Kidney (tissue), 14 donors: ENCODE measurements around the gene SMIM29. TPM values are rescaled to one million over a fixed set of nuclear protein-coding genes. Genes with fewer than 3 reads are reported as not detected.

Experiments
- DNase-seq, 5 donors: peaks; one replicate each; pipeline ENCODE4 v3.0.0-alpha.2; 2013 to 2020
- FAIRE-seq: peaks from 2 replicates; lab custom pipeline; 2012; peaks lifted over from hg19 to GRCh38; lab: Jason Lieb, UNC
- H3K27ac ChIP-seq, 2 donors: one replicate each; pipeline ENCODE4 v1.7.0; 2013; ENCODE audit warnings: low read depth in 2 of 2, low read length in 2 of 2, inconsistent platforms in 1 of 2
- H3K27me3 ChIP-seq: one replicate; pipeline ENCODE4 v1.7.1; 2013; ENCODE audit warnings: low read length, inconsistent platforms; ENCODE audit not compliant: control insufficient read depth, insufficient read depth
- H3K36me3 ChIP-seq, 3 donors: one replicate each; pipeline versions ENCODE4 v1.7.0 to v1.7.1; 2013; ENCODE audit warnings: low read length in 3 of 3, control low read depth in 1 of 3, inconsistent platforms in 1 of 3; ENCODE audit not compliant: insufficient read depth in 3 of 3, control insufficient read depth in 2 of 3
- H3K4me1 ChIP-seq, 3 donors: one replicate each; pipeline versions ENCODE4 v1.7.0 to v1.7.1; 2013; ENCODE audit warnings: low read length in 3 of 3, inconsistent platforms in 1 of 3, low read depth in 1 of 3; ENCODE audit not compliant: control insufficient read depth in 2 of 3, insufficient read depth in 2 of 3
- H3K4me3 ChIP-seq, 3 donors: one replicate each; pipeline versions ENCODE4 v1.7.0 to v1.8.1; 2013; ENCODE audit warnings: low read length in 3 of 3, control low read depth in 1 of 3, inconsistent platforms in 1 of 3
- H3K9ac ChIP-seq, 3 donors: one replicate each; pipeline versions ENCODE4 v1.7.0 to v1.7.1; 2013; ENCODE audit warnings: low read length in 3 of 3, control low read depth in 1 of 3, inconsistent platforms in 1 of 3
- H3K9me3 ChIP-seq, 3 donors: one replicate each; pipeline versions ENCODE4 v1.7.0 to v1.7.1; 2013; ENCODE audit warnings: low read length in 3 of 3, control low read depth in 1 of 3, inconsistent platforms in 1 of 3; ENCODE audit not compliant: control insufficient read depth in 2 of 3, insufficient read depth in 1 of 3
- intact Hi-C: fragments of 100-400 bp; cut with DNase I; formaldehyde crosslinking; loops from one replicate; pipeline ENCODE4 v1.11.1; 2022
- polyA plus RNA-seq: library from polyadenylated mRNA; stranded (reverse); fragments of 350-450 nt; fragmentation: Illumina TruSeq; extraction: RNeasy Lipid Tissue Mini Kit (QIAGEN cat#74804); gene quantifications from one replicate; pipeline ENCODE4 v1.2.3, GENCODE V29; 2014; ENCODE audit warnings: low read depth, low replicate concordance; ENCODE audit not compliant: insufficient read depth
- total RNA-seq: library from RNA; stranded (reverse); fragmentation: NEBNext Ultra II Directional; extraction: Animal tissue kit (Norgen Biotek cat#: 25700); gene quantifications from one replicate; pipeline ENCODE4 v1.2.1, GENCODE V29; 2021
- TF ChIP-seq, protein P1 (sequence below): IDR thresholded peaks from 3 replicates; pipeline ENCODE4 v1.5.1; 2012; ENCODE audit warnings: mild to moderate bottlenecking, moderate library complexity, borderline replicate concordance; ENCODE audit not compliant: insufficient read depth; ENCODE audit errors: extremely low read depth
- donor health status: control.
- donor health status: control.
- donor health status: control.
- donor health status: control.
- donor health status: control.
- donor health status: DM: yes; HTN: yes; CAD: no.
- donor health status: Normal renal cell carcinoma (clear cell type).

Gene SMIM29
- total and polyA plus RNA-seq, 2 donors from 2014 or later: 22.6 to 53.5 TPM

DNA sequence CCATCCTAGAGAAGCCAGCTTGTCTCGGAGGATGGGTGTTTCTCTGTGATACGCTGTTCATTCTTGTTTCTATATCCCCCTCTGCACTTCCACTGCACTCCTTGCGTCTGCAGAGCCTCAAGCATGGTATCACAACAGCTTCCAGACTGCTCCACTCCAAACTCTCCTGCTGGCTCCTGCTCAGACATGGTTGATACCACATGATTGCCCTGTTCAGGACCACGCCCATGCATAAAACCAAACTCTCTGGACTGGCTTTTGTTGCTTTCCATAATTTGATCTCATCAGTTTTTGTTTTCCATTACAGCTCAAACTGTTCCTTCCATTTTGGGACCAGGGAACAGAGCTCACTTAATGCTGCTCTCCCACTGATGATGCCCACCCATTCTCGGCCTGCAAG lies 30.0 kb upstream of the SMIM29 start:
- Histone ChIP-seq H3K27me3 (no peaks in the 10 kb centered on the region), H3K9ac (no peak overlapping the region), H3K4me1 (peaks cover 0 to 7% (median 0%) of the 10 kb centered on the region in 3 donors), H3K36me3 (no peaks in the 10 kb centered on the region), H3K27ac (no peak overlapping the region), H3K9me3 (no peaks in the 10 kb centered on the region), H3K4me3 (no peak overlapping the region)
- intact Hi-C loops: no loop called here
- DNase-seq (no peak), FAIRE-seq (no peak)
- TF ChIP-seq, protein P1, sequence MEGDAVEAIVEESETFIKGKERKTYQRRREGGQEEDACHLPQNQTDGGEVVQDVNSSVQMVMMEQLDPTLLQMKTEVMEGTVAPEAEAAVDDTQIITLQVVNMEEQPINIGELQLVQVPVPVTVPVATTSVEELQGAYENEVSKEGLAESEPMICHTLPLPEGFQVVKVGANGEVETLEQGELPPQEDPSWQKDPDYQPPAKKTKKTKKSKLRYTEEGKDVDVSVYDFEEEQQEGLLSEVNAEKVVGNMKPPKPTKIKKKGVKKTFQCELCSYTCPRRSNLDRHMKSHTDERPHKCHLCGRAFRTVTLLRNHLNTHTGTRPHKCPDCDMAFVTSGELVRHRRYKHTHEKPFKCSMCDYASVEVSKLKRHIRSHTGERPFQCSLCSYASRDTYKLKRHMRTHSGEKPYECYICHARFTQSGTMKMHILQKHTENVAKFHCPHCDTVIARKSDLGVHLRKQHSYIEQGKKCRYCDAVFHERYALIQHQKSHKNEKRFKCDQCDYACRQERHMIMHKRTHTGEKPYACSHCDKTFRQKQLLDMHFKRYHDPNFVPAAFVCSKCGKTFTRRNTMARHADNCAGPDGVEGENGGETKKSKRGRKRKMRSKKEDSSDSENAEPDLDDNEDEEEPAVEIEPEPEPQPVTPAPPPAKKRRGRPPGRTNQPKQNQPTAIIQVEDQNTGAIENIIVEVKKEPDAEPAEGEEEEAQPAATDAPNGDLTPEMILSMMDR: no peak

DNA sequence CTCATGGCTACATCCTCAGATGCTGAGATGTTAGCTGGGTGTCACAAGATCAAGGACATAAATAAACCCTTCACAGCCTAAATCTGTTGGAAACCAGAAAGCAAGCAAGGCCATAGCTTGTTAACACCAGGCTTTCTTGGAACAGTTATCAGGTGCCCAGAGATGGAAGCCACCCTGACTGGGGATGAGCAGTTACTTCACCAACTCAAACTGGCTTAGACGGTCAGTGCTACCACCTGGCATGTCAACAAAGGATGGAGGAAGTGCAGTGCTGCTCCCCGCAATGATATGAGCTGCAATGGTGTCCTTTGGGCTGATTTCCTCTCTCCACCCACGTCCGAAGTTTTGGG lies 28.9 kb upstream of the SMIM29 start:
- peaks cover 0 to 8% (median 0%) of the 10 kb centered on the region in 3 donors for H3K4me1 ChIP-seq
- no peak overlapping the region for H3K9ac ChIP-seq
- no peaks in the 10 kb centered on the region for H3K9me3 ChIP-seq
- no peaks in the 10 kb centered on the region for H3K36me3 ChIP-seq
- FAIRE-seq (no peak), DNase-seq (no peak)
- H3K4me3 ChIP-seq: no peak overlapping the region
- TF ChIP-seq, protein P1: no peak
- intact Hi-C loops: no loop called here
- no peak overlapping the region for H3K27ac ChIP-seq
- no peaks in the 10 kb centered on the region for H3K27me3 ChIP-seq

DNA sequence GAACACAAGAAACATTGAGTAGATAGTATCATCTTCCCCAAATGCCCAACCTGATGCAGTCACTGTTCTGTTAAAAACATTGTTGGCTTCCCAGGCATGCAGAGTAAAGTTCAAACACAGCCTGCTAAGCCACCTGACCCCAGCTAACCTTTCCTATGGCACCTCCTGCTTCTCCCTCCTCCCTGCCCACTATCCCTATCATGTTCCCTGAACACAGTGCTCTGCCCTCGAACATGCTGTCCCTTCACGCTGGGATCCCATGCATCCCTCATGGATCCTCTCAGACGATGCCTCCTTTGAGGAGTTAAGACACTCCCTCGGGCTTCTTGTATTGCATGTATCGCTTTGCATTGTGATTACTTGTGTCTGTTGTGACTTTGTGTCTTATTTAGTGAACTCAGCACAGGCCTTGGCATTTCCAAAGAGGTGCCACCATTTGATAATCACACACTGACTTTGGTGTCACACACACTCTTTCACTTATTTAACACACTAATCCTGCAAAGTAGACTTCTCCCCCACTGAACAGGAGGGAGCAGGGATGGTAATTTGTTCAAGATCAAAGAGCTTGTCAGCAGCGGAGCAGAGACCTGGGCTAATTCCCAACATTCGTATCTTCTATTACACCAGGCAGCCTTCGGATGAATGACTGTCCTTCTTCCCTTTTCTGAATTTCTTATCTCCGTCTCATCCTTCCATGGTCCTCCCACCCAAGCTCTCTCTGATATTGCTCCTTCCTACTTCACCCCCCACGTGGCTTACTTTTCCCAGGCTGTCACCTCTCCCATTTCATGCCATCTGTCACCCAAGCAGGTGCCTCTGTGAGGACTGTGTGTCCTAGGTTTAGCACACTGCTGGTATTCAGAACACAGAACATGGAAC lies 28.3 kb upstream of the SMIM29 start:
- TF ChIP-seq, protein P1: no peak
- intact Hi-C loops: no loop called here
- H3K4me3 ChIP-seq: no peak overlapping the region
- FAIRE-seq (no peak), DNase-seq (peak in 3 of 5 donors; percentile 38 to 56 (median 55))
- no peaks in the 10 kb centered on the region for H3K36me3 ChIP-seq
- H3K27ac ChIP-seq: no peak overlapping the region
- no peaks in the 10 kb centered on the region for H3K27me3 ChIP-seq
- H3K9ac ChIP-seq: no peak overlapping the region
- peaks cover 0 to 9% (median 0%) of the 10 kb centered on the region in 3 donors for H3K4me1 ChIP-seq
- H3K9me3 ChIP-seq: no peaks in the 10 kb centered on the region
